Stimulated activated naive CD4-positive, alpha-beta T cell (primary cell): ENCODE measurements around the gene RDH13.
"Not testable (repeated sequence)": the region's sequence is repeated elsewhere in the genome, so short reads cannot be mapped to it uniquely, and the experiment has no call there.

ENCODE experiments used
- DNase-seq, 6 experiments: peaks; one replicate each; lab custom pipeline; 2025; lab: John Stamatoyannopoulos, UW

Gene RDH13

DNA sequence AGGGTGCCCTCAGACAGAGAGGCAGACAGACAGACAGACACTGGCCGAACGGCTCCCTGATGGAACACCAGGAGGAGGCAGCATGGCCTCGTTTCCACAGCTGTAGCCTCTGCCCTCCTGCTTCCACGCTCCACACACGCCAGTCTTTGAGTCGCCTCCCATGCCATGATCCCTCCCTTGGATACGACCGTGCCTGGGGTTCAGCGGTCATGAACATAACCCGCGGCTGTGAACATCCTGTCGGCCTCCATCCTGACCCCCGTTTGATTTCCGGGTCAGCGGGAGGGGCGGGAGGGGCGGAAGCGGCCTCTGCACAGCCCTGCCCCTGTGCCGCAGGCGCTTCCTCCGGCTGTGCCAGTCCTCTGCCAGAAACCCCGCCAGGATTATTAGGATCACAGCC, 48.2 kb downstream of the RDH13 start:
- peak in 1 of 6 experiments; percentile 19 for DNase-seq

DNA sequence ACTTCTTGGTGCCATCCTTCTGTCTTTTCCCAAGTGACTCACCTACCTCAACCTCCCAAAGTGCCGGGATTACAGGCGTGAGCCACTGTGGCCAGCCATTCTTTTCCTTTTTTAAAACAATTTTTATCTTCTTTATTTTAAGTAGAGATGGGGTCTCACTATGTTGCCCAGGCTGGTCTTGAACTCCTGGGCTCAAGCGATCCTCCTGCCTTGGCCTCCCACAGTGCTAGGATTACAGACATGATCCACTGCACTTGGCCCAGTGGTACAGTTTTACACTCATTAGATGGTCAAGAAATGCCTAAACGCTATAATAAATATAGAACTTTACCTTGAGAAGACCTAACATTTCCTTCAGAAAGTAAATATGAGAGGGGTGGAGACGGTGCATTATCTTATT, 49.4 kb downstream of the RDH13 start:
- no peak for DNase-seq

DNA sequence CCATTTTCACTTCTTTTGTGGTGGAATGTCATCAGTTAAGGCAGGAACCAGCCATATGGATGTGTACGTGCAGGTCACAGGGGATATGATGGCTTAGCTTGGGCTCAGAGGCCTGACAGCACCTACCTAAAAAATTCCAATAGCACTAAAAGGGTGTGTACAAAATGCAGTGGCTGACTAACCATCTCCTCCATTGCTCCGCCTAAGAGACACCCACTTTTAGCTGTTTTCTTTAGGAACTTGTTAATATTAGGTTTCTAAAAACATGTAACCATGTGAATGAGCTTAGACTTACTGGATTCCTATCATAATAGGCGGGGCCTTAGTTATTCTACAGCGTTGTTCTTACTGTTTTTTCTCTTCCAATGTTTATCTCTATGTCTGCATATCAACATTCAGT, 50.6 kb downstream of the RDH13 start:
- DNase-seq = no peak

DNA sequence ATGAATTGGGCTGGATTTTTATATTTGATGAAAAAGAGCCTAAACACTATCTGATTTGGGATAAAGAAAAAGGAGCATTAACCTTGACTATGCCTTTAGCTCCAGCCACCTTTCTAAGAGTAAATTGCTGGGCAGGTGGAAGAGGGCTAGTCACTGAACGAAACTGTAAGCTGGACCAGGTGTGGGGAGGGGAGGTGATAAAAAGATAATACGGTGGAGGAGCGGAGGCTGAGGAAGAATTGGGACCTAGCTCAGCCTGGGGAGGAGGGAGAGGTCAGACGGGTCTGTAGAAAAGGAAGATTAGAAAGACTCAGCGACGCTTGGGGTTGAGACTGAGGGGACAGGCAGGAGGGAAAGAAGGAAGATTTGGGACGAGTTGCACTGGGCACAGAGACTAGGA, 52.4 kb downstream of the RDH13 start:
- DNase-seq = not testable (repeated sequence)

DNA sequence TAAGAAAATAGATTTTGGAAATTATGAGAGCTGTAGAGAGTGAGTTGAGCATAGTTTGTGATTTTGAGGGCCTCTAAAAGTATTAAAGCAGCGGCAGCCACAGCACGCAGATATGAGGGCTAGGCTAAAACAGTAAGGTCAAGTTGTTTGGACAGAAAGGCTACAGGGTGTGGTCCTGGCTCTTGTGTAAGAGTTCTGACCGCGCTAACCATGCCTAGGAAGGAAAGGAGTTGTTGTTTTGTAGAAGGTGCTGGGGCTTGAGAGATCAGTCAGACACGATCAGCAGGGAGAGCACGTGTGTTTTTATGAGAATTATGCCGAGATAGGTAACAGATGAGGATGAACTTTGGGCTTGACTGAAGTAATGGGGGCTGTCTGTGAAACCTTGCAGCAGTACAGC, 54.2 kb downstream of the RDH13 start:
- not testable (repeated sequence) for DNase-seq

DNA sequence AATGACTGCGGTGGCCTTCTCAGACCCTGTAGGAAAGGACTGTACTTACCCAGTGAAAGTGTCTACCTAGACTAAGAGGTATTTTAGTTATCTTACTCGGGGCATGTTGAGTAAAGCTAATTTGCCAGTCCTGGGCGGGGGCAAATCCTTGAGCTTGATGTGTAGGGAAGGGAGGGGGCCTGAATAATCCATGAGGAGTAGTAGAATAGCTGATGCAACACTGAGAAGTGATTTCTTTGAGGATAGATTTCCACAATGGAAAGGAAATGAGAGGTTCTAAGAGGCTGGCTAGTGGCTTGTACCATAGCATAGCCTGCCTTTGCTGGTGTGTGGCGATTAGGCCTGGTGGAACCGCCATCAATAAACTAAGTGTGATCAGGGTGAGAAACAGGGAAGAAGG, 54.8 kb downstream of the RDH13 start:
- not testable (repeated sequence) for DNase-seq

DNA sequence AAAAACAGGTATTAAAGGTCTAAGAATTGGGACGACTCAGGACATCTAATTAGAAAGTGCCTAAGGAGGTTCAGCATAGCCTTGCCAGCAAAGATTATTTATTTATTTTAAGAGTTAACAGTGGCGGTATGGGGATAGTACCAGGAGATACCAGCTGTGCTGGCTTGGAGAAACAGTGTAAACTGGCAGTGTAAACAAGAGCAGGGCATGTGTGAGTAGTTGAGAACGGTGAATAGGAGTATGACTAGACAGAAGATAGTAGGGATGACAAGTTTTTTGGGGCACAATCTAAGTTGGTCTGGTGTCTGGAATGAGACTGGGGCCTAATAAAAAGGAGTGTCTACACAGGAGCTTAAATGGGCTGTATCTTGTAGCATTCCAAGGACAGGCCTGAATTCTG, 55.4 kb downstream of the RDH13 start:
- DNase-seq = not testable (repeated sequence)

DNA sequence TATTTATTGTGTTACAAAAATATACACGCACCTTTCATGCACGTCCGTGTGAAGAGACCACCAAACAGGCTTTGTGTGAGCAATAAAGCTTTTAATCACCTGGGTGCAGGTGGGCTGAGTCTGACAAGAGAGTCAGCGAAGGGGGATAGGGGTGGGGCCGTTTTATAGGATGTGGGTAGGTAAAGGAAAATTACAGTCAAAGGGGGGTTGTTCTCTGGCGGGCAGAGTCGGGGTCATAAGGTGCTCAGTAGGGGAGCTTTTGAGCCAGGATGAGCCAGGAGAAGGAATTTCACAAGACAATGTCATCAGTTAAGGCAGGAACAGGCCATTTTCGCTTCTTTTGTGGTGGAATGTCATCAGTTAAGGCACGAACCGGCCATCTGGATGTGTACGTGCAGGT, 56.2 kb downstream of the RDH13 start:
- not testable (repeated sequence) for DNase-seq

DNA sequence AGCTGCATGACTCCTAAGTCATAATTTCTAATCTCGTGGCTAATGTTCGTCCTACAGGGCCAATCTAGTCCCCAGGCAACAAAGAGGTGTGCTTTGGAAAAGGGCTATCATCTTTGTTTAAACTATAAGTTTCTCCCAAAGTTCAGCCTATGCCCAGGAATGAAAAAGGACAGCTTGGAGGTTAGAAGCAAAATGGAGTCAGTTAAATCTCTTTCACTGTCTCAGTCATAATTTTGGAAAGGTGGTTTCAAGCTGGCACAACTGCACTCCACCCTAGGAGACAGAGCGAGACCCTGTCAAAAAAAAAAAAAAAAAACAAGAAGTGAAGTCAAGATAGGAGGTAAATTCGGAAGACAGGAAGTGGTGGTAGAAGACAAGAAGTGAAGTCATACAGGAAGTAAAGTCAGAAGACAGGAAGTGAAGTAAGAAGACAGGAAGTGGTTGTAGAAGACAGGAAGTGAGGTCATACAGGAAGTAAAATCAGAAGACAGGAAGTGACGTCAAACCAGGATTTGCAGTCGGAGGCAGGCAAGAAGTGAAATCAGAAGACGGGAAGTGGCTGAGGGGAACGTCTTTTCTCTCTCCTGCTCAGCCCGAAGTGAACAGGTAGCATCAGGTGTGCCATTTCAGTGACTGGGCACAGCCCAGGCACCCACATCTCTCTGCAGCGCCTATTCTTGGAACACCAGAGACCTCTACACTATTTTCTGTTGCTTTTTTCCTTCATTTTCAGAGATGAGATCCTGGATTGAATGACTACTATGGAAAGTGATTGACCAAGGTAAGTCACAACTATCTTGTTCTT, 57.1 kb downstream of the RDH13 start:
- DNase-seq = peak; percentile 9 to 89 (median 65)

DNA sequence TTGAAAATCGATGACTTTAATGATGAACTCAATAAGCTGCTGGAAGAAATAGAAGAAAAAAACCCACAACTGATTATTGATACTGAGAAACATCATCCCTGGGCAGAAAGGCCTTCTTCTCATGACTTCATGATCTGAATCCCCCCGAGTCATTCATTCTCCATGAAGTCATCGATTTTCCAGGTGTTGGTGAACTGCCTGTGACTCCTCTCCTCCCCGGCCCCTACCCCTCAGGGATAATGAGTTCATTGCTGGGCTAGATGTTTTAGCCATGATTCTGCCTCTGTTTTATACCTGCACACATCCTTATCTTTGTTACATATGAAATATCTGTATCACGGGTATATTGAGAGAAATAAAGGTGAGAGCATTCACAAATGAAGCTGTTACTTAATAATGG, 62.2 kb downstream of the RDH13 start:
- no peak for DNase-seq

DNA sequence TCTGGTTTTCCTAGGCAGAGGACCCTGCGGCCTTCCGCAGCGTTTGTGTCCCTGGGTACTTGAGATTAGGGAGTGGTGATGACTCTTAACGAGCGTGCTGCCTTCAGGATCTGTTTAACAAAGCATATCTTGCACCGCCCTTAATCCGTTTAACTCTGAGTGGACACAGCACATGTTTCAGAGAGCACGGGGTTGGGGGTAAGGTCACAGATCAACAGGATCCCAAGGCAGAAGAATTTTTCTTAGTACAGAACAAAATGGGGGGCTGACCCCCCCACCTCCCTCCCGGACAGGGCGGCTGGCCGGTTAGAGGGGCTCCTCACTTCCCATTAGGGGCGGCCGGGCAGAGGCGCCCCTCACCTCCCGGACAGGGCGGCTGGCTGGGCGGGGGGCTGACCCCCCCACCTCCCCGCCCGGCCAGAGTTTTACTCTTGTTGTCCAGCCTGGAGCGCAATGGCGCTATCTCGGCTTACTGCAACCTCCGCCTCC, 64.2 kb downstream of the RDH13 start:
- DNase-seq = not testable (repeated sequence)

DNA sequence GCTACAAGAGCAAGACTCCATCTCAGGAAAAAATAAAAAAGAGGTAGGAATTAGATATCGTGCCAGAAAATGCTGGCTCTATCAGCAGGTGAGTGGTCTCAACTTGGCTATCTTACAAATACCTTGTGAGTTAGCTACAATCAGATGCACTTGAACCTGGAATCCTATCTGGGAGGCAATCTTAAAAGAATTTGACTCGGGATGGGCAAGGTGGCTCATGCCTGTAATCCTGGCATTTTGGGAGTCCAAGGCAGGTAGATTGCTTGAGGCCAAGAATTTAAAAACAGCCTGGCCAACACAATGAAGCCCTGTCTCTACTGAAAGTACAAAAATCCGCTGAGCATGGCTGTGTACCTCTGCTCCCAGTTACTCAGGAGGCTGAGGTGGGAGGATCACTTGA, 67.4 kb downstream of the RDH13 start:
- no peak for DNase-seq
